Spleen (tissue), 7 donors: ENCODE measurements around the gene PSENEN.
A peak's percentile ranks its signal among the peaks of the same experiment; 100 is the strongest.

Experiments
- CTCF ChIP-seq, 11 experiments: fragments of 200-600 bp in 7 of 11; fragments of 450-650 bp in 4 of 11; sonication (generic) in 4 of 11; IDR thresholded peaks in 8 of 11; conservative IDR thresholded peaks in 3 of 11; 1 replicate in 7 of 11; 2 replicates in 4 of 11; pipeline versions ENCODE4 v1.4.0 to v1.8.0; 2016 to 2021; ENCODE audit warnings: antibody characterized with exemption in 11 of 11, inconsistent platforms in 4 of 11, mild to moderate bottlenecking in 1 of 11
- POLR2A ChIP-seq, 3 donors: fragments of 450-650 bp; IDR thresholded peaks; one replicate each; pipeline ENCODE4 v1.5.1; 2017; ENCODE audit warnings: antibody characterized with exemption in 3 of 3, mild to moderate bottlenecking in 1 of 3
- donor health status: DM: no; HTN: no; CAD: no; lungs with moderate emphysema.
- donor health status: DM: no; HTN: no; CAD: no.
- donor health status: DM: no; HTN: no; CAD: no.

GRCh38 chr19:35702223-35703012, 43.0 kb upstream of the PSENEN start:
- TF ChIP-seq POLR2A (IDR thresholded peaks at IDR 0.05) (peak in 1 of 3 donors; percentile 82), CTCF (IDR thresholded peaks at IDR 0.05 in 8 of 11, conservative IDR thresholded peaks at IDR 0.05 in 3 of 11) (peak in 2 of 11 experiments; percentile 10 to 33)
